Esophagus muscularis mucosa (tissue), 4 donors: ENCODE data around the gene CBX2.

Source experiments
- EP300 ChIP-seq: sonication (generic); formaldehyde crosslinking; IDR thresholded peaks from one replicate; pipeline ENCODE4 v1.6.1; 2017; ENCODE audit warnings: antibody characterized with exemption
- POLR2A ChIP-seq: fragments of 450-650 bp; IDR thresholded peaks from one replicate; pipeline ENCODE4 v1.6.1; 2017; ENCODE audit warnings: antibody characterized with exemption, moderate library complexity, mild to moderate bottlenecking, low read depth
- TF ChIP-seq, protein P1 (sequence below), 3 experiments: fragments of 200-600 bp in 2 of 3; fragments of 450-650 bp in 1 of 3; sonication (generic) in 2 of 3; IDR thresholded peaks; one replicate each; pipeline ENCODE4 v1.5.1; 2017 to 2019; ENCODE audit warnings: antibody characterized with exemption in 3 of 3, mild to moderate bottlenecking in 2 of 3, moderate library complexity in 1 of 3

DNA sequence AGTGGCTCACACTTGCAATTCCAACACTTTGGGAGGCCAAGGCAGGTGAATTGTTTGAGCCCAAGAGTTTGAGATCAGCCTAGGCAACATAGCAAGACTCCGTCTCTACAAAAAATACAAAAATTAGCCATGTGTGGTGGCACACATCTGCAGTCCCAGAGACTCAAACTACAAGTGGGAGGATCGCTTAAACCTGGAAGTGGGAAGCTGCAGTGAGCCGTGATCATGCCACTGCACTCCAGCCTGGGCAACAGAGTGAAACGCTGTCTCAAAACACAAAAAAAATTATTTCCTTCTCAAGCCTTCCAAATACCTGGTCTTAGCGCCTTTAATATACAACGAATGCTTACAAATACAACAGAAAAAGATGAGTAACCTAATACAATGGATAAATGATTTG, 19.7 kb upstream of the CBX2 start:
- TF ChIP-seq, protein P1, sequence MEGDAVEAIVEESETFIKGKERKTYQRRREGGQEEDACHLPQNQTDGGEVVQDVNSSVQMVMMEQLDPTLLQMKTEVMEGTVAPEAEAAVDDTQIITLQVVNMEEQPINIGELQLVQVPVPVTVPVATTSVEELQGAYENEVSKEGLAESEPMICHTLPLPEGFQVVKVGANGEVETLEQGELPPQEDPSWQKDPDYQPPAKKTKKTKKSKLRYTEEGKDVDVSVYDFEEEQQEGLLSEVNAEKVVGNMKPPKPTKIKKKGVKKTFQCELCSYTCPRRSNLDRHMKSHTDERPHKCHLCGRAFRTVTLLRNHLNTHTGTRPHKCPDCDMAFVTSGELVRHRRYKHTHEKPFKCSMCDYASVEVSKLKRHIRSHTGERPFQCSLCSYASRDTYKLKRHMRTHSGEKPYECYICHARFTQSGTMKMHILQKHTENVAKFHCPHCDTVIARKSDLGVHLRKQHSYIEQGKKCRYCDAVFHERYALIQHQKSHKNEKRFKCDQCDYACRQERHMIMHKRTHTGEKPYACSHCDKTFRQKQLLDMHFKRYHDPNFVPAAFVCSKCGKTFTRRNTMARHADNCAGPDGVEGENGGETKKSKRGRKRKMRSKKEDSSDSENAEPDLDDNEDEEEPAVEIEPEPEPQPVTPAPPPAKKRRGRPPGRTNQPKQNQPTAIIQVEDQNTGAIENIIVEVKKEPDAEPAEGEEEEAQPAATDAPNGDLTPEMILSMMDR (IDR thresholded peaks at IDR 0.05) = no peak
- TF ChIP-seq POLR2A = no peak
- TF ChIP-seq EP300 = no peak
